HepG2 (cell line): ENCODE results near the gene HDDC3. TPM values are rescaled to one million over a fixed set of nuclear protein-coding genes. Genes with fewer than 3 reads are reported as not detected.

ENCODE experiments used
- ARNT ChIP-seq: fragments of 450-650 bp; IDR thresholded peaks from 2 replicates; pipeline ENCODE4 v1.6.1; 2017
- ATF5 ChIP-seq: sonication (generic); formaldehyde crosslinking; IDR thresholded peaks from 2 replicates; pipeline ENCODE4 v1.4.0; 2020; ENCODE audit warnings: mild to moderate bottlenecking, low read depth, missing genetic modification reagents
- CEBPG ChIP-seq: IDR thresholded peaks from 2 replicates; pipeline ENCODE4 v1.6.1; 2016
- CERS6 ChIP-seq: sonication (generic); formaldehyde crosslinking; IDR thresholded peaks from 2 replicates; pipeline ENCODE4 v1.5.0; 2020; ENCODE audit warnings: missing genetic modification reagents
- EEA1 ChIP-seq: sonication (generic); formaldehyde crosslinking; IDR thresholded peaks from 2 replicates; pipeline ENCODE4 v1.5.1; 2020; ENCODE audit warnings: mild to moderate bottlenecking, missing genetic modification reagents, borderline replicate concordance
- ETS1 ChIP-seq: sonication (generic); formaldehyde crosslinking; IDR thresholded peaks from 2 replicates; pipeline ENCODE4 v1.4.0; 2020; ENCODE audit warnings: missing genetic modification reagents
- FOXC1 ChIP-seq: sonication (generic); formaldehyde crosslinking; IDR thresholded peaks from 2 replicates; pipeline ENCODE4 v1.8.0; 2022; ENCODE audit warnings: mild to moderate bottlenecking, missing genetic modification reagents, borderline replicate concordance
- FOXP4 ChIP-seq: sonication (generic); formaldehyde crosslinking; IDR thresholded peaks from 2 replicates; pipeline ENCODE4 v1.4.0; 2020; ENCODE audit warnings: missing genetic modification reagents
- GLI4 ChIP-seq: sonication (generic); formaldehyde crosslinking; IDR thresholded peaks from 2 replicates; pipeline ENCODE4 v1.5.1; 2020; ENCODE audit warnings: missing genetic modification reagents, mild to moderate bottlenecking, moderate library complexity, borderline replicate concordance
- KDM6A ChIP-seq: IDR thresholded peaks from 2 replicates; pipeline ENCODE4 v1.6.1; 2016; ENCODE audit warnings: low read depth
- PHF5A ChIP-seq: IDR thresholded peaks from one replicate; pipeline ENCODE4 v1.6.1; 2018; ENCODE audit warnings: low read depth, missing genetic modification reagents; ENCODE audit not compliant: unreplicated experiment
- RARA ChIP-seq: IDR thresholded peaks from 2 replicates; pipeline ENCODE4 v1.6.1; 2016; ENCODE audit warnings: missing genetic modification reagents, missing compliant biosample characterization
- SMC3 ChIP-seq: IDR thresholded peaks from 2 replicates; pipeline ENCODE4 v1.6.1; 2011; ENCODE audit warnings: low read length, improper control_type of control experiment
- ZBTB1 ChIP-seq: sonication (generic); formaldehyde crosslinking; IDR thresholded peaks from 2 replicates; pipeline ENCODE4 v1.4.0; 2020; ENCODE audit warnings: missing genetic modification reagents, borderline replicate concordance
- ZNF18 ChIP-seq: sonication (generic); formaldehyde crosslinking; IDR thresholded peaks from 2 replicates; pipeline ENCODE4 v1.8.0; 2022; ENCODE audit warnings: mild to moderate bottlenecking, missing genetic modification reagents; ENCODE audit not compliant: insufficient replicate concordance
- ZNF432 ChIP-seq: sonication (generic); formaldehyde crosslinking; IDR thresholded peaks from 2 replicates; pipeline ENCODE4 v1.5.0; 2020; ENCODE audit warnings: missing genetic modification reagents, mild to moderate bottlenecking, borderline replicate concordance
- ZNF530 ChIP-seq: sonication (generic); formaldehyde crosslinking; IDR thresholded peaks from 2 replicates; pipeline ENCODE4 v1.5.0; 2020; ENCODE audit warnings: low read depth, mild to moderate bottlenecking, missing genetic modification reagents
- ZNF552 ChIP-seq: sonication (generic); formaldehyde crosslinking; IDR thresholded peaks from 2 replicates; pipeline ENCODE4 v1.9.0; 2022; ENCODE audit warnings: missing genetic modification reagents, mild to moderate bottlenecking, borderline replicate concordance
- ZNF562 ChIP-seq: sonication (generic); formaldehyde crosslinking; IDR thresholded peaks from 2 replicates; pipeline ENCODE4 v1.8.0; 2022; ENCODE audit warnings: missing genetic modification reagents, borderline replicate concordance
- ZNF746 ChIP-seq: sonication (generic); formaldehyde crosslinking; IDR thresholded peaks from 2 replicates; pipeline ENCODE4 v1.8.0; 2022; ENCODE audit warnings: mild to moderate bottlenecking, missing genetic modification reagents
- ZNF749 ChIP-seq: sonication (generic); formaldehyde crosslinking; IDR thresholded peaks from 2 replicates; pipeline ENCODE4 v1.8.0; 2022; ENCODE audit warnings: mild to moderate bottlenecking, missing genetic modification reagents, moderate library complexity, borderline replicate concordance
- ZNF790 ChIP-seq: sonication (generic); formaldehyde crosslinking; IDR thresholded peaks from 2 replicates; pipeline ENCODE4 v1.8.0; 2022; ENCODE audit warnings: missing genetic modification reagents, mild to moderate bottlenecking, borderline replicate concordance
- polyA plus RNA-seq, 8 experiments: library from polyadenylated mRNA; depleted of rRNA in 3 of 8; stranded (reverse) in 7 of 8; unstranded in 1 of 8; fragments of >200 nt; fragmentation: Illumina TruSeq in 4 of 8; extraction: Trizol in 4 of 8; gene quantifications; 2 replicates each; pipeline versions ENCODE4 v1.2.1 to v1.2.3, GENCODE V29; 2011 to 2016; ENCODE audit warnings: low read depth in 4 of 8, missing spikeins in 1 of 8, mixed read lengths in 1 of 8; ENCODE audit not compliant: insufficient read depth in 1 of 8
- total RNA-seq, 5 experiments: library from RNA; depleted of rRNA; stranded (reverse); fragments of >200 nt; fragmentation: Illumina TruSeq; extraction: Trizol; gene quantifications; 2 replicates each; pipeline ENCODE4 v1.2.3, GENCODE V29; 2016; ENCODE audit warnings: low read depth in 1 of 5

Gene HDDC3
- total and polyA plus RNA-seq, 2 of the 13 experiments (the other 11 are each of a cell fraction or from before 2014, with no cell fraction given), result 18.7 to 28.3 TPM

- TF ChIP-seq RARA, result peak; percentile 54; the same call in 1 of the 2 replicates
- TF ChIP-seq ZNF18 (CRISPR knock-in tag), result peak; percentile 58
- no peak for TF ChIP-seq ZNF432 (CRISPR knock-in tag)
- no peak for TF ChIP-seq ZNF562 (CRISPR knock-in tag)
- no peak; the same call in 1 of the 2 replicates for TF ChIP-seq ZNF530
- TF ChIP-seq EEA1 (CRISPR knock-in tag), result peak; percentile 89
- no peak for TF ChIP-seq ATF5
- peak; percentile 91 for TF ChIP-seq FOXC1 (CRISPR knock-in tag)
- TF ChIP-seq ZBTB1 (CRISPR knock-in tag), result no peak
- TF ChIP-seq CEBPG (CRISPR knock-in tag), result 0 out of 2 replicates have a peak, but pooled peaks have one; percentile 4
- TF ChIP-seq SMC3, result peak; percentile 31; the same call in 1 of the 2 replicates
- no peak for TF ChIP-seq ARNT
- TF ChIP-seq ZNF552 (CRISPR knock-in tag), result no peak
- peak; percentile 79; the same call in 1 of the 2 replicates for TF ChIP-seq GLI4 (CRISPR knock-in tag)
- 0 out of 2 replicates have a peak, but pooled peaks have one; percentile 18 for TF ChIP-seq ETS1 (CRISPR knock-in tag)
- TF ChIP-seq ZNF749 (CRISPR knock-in tag), result no peak
- TF ChIP-seq CERS6 (CRISPR knock-in tag), result no peak
- TF ChIP-seq KDM6A (CRISPR knock-in tag), result no peak
- TF ChIP-seq FOXP4, result peak; percentile 29
- peak; percentile 50 for TF ChIP-seq PHF5A (CRISPR knock-in tag)
- peak; percentile 69; the same call in 1 of the 2 replicates for TF ChIP-seq ZNF790 (CRISPR knock-in tag)
- TF ChIP-seq ZNF746 (CRISPR knock-in tag), result no peak
Measured at GRCh38 chr15:90931828-90932659, at the start of gene HDDC3 (continued).
